ENCODE data around the gene SGCG.

Gene SGCG

DNA sequence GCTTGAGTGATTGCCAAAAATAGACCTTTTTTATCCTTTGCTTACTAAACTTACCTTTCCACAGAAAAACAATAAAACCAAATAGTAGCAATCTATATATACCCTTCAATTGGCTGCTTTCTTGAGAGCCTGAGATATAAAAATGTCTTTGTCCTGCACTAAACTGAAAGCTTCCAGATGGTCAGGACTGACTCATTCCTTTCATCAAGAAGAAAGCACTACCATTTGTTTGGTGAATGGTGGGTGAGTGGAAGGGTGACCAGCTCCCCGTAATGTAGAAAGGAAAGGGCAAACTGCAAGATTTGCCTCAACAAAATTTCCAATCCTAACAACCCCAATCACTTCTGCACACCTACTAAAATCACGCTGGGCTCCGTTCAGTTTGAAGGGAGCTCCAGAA, 184.9 kb downstream of the SGCG start:
- ChIA-PET POLR2A (interaction anchor here (1.7 kb wide), 1 partner anchor 10 kb away, joined by 6 read pairs; no protein-coding TSS in a partner anchor), CTCF (no interaction called here)
- TF ChIP-seq FOXM1 (IDR thresholded peaks at IDR 0.05; ENCODE audit: borderline replicate concordance) (no peak), HDGF (IDR thresholded peaks at IDR 0.05; ENCODE audit: borderline replicate concordance) (no peak), LEF1 (IDR thresholded peaks at IDR 0.05; ENCODE audit: borderline replicate concordance) (no peak)
- no peak for DNase-seq (ENCODE audit: extremely low spot score)

DNA sequence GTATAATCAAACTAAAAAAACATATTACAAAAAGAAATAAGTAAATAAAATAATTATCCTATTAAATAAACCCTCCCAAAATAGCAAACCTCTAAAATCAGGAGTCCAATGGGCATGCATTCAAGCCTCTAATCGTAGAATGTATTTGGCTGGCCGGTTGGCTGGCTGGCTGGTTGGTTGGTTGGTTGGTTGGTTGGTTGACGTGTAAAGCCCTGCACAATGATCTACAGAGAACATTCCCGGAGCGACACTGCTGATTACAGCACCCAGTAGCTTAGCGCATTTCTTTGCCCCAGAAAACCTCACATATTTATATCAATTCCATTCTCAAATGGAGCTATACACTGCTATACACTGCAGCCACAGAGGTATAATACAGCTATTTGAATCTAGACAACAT, 187.1 kb downstream of the SGCG start:
- ChIA-PET CTCF (no interaction called here), POLR2A (no interaction called here)
- TF ChIP-seq ELF4 (IDR thresholded peaks at IDR 0.05) (no peak), NFRKB (IDR thresholded peaks at IDR 0.05) (no peak), L3MBTL2 (conservative IDR thresholded peaks at IDR 0.05) (no peak), SP1 (IDR thresholded peaks at IDR 0.05) (no peak), ARNT (IDR thresholded peaks at IDR 0.05) (no peak), SUZ12 (IDR thresholded peaks at IDR 0.05) (no peak), HDGF (IDR thresholded peaks at IDR 0.05; ENCODE audit: borderline replicate concordance) (no peak), CTBP1 (IDR thresholded peaks at IDR 0.05; ENCODE audit: borderline replicate concordance) (no peak), LEF1 (IDR thresholded peaks at IDR 0.05; ENCODE audit: borderline replicate concordance) (no peak), ZNF384 (IDR thresholded peaks at IDR 0.05) (no peak)
- TF ChIP-seq, protein P1, sequence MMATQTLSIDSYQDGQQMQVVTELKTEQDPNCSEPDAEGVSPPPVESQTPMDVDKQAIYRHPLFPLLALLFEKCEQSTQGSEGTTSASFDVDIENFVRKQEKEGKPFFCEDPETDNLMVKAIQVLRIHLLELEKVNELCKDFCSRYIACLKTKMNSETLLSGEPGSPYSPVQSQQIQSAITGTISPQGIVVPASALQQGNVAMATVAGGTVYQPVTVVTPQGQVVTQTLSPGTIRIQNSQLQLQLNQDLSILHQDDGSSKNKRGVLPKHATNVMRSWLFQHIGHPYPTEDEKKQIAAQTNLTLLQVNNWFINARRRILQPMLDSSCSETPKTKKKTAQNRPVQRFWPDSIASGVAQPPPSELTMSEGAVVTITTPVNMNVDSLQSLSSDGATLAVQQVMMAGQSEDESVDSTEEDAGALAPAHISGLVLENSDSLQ (IDR thresholded peaks at IDR 0.05), result no peak
- no peak for DNase-seq (ENCODE audit: extremely low spot score)

DNA sequence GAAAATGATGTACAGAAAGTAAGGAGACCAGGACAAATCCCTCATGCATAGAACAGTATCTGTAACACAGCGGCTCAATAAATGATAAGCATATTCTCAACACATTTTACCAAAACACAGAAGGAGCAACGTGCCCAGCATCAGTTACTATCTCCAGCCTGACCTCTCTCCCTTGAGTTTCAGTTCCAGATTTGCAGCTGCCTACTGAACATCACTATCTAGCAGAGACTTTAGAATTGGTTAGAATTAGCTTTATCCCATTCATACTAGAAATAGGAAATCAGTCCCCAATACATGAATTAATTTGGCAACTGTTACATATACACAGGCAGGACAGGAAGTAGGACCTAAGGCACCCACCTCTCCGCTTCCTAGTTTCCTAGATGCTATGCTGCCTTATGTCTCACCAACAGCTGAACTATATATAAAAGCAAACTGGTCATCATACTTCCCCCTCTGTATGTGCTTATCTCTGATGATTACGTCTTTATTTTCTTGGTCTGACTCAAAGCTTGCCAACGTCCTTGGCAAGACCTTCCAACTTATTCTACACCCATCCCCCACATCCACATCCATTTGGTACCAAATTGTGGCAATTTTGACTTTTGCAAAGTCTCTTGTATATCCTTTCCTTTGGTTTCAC, 191.6 kb downstream of the SGCG start:
- ChIA-PET CTCF (no interaction called here), POLR2A (no interaction called here)
- TF ChIP-seq LEF1 (IDR thresholded peaks at IDR 0.05; ENCODE audit: borderline replicate concordance) (no peak), ARNT (IDR thresholded peaks at IDR 0.05) (no peak), ZNF384 (IDR thresholded peaks at IDR 0.05) (no peak), BHLHE40 (IDR thresholded peaks at IDR 0.05; ENCODE audit: borderline replicate concordance) (no peak), L3MBTL2 (conservative IDR thresholded peaks at IDR 0.05) (no peak), FOXA1 (IDR thresholded peaks at IDR 0.05) (no peak), HDGF (IDR thresholded peaks at IDR 0.05; ENCODE audit: borderline replicate concordance) (no peak), FOXK2 (IDR thresholded peaks at IDR 0.05) (no peak), FOXM1 (IDR thresholded peaks at IDR 0.05; ENCODE audit: borderline replicate concordance) (no peak), NFRKB (IDR thresholded peaks at IDR 0.05) (no peak), SUZ12 (IDR thresholded peaks at IDR 0.05) (no peak), ELF4 (IDR thresholded peaks at IDR 0.05) (no peak), CTBP1 (IDR thresholded peaks at IDR 0.05; ENCODE audit: borderline replicate concordance) (no peak), TARDBP (IDR thresholded peaks at IDR 0.05) (no peak), SP1 (IDR thresholded peaks at IDR 0.05) (no peak)
- TF ChIP-seq, protein P1 (IDR thresholded peaks at IDR 0.05), result no peak
- no peak for DNase-seq (ENCODE audit: extremely low spot score)

Data from HEK293T (cell line).